ENCODE results near the gene ABCB9. TPM values are rescaled to one million over a fixed set of nuclear protein-coding genes. Genes with fewer than 3 reads are reported as not detected.
"Not testable (repeated sequence)": the region's sequence is repeated elsewhere in the genome, so short reads cannot be mapped to it uniquely, and the experiment has no call there.

Gene ABCB9
- total RNA-seq, 1 donor from 2014 or later, result 6.5 TPM

DNA sequence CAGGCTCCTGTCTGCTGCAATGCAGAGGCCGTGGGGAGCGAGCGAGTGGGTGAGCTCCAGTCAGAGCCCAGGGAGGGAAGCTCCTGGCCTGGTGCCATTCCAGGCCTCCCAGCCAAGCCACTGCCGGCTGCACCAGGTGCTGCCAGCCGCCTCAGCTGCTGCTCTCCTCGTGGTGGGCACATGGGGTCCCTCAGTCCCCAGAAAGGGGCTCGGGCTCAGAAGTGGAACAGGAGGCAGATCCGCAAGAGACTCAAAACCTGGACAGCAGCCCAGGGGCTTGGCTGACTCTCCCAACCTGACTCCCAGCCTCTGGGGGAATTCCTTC lies 2.4 kb downstream of the ABCB9 start:
- DNase-seq (ENCODE audit: low read depth), result no peak

DNA sequence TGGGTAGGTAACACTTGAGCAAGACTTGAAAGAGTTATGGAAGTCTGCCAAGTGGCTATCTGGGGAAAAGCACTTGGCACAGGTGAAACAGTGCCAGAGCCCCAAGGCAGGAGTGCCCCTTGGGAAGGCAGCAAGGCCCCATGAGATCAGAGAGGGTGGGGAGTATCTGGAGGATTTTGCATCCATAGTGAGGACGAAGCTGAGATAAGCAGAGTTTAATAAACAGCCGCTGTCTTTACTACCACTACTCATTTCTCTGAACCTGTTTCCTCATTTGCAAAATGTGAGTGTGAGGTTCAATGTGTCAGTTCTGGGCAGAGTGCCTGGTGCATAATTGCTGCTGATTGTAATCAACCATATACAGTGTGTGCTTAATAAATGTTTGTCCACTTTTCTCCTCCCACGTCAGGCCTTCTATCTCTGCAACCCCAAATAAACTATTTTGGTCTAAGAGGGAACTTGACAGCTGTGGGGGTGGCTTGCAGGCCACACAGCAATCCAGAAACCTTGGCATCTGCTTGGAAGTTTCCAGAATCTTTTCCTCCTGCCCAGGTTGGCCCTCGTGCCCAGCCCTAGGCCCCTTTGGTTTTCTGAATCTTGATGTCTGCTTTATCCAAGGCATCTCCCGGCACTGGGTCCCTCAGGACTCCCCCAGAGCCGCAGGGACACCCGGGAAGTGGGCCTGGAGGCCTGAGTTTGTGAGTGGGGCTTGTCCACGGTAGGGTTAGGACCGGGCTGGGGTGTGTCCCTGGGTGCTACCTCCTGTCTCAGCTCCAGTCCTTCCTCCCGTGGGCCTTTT lies 4.5 kb downstream of the ABCB9 start:
- peak; percentile 47 for DNase-seq (ENCODE audit: low read depth)

DNA sequence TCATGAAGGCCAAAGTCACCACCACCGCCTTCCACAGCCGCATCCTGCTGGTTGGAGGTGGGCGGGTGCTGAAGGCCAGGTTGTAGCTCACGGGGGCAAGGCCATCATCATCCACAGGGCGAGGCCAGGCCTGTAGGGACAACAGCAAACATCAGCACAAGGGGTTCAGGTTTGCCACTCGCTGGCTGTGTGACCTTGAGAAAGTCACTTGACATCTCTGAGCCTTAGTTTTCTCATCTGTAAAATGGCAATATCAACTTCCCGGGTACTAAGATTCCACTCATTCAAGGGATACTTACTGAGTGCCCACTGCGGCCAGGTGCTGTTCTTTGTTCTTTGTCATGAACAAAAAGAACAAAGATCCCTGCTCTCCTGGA lies 6.1 kb downstream of the ABCB9 start:
- no peak for DNase-seq (ENCODE audit: low read depth)

DNA sequence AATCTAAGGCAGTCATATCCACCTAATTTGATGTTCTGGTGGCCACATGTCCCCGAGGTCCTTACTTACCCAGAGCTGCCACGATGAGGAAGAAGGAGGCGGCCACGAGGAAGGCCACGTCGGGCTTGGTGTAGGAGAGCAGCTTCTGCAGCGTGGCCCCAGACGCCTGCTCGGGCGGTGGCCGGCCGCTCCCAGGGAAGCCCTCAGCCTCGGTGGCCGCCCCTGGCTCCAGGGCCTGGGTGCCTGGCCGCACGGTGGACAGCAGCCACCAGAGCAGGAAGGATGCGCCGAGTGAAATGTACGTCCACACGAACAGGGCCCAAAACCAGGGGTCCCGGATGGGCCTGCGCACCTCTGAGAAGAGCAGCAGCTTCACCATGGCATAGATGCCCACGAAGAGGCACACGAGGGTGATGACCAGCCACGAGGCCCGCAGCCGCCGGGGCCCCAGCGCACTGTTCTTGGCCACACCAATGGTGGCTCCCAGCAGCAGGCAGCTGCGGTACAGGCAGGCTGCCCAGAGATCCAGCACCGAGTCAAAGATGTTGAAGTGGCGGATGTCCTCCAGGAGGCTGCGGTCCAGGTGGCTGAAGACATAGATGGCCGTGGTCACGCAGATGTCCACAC lies 6.6 kb downstream of the ABCB9 start:
- no peak for DNase-seq (ENCODE audit: low read depth)

DNA sequence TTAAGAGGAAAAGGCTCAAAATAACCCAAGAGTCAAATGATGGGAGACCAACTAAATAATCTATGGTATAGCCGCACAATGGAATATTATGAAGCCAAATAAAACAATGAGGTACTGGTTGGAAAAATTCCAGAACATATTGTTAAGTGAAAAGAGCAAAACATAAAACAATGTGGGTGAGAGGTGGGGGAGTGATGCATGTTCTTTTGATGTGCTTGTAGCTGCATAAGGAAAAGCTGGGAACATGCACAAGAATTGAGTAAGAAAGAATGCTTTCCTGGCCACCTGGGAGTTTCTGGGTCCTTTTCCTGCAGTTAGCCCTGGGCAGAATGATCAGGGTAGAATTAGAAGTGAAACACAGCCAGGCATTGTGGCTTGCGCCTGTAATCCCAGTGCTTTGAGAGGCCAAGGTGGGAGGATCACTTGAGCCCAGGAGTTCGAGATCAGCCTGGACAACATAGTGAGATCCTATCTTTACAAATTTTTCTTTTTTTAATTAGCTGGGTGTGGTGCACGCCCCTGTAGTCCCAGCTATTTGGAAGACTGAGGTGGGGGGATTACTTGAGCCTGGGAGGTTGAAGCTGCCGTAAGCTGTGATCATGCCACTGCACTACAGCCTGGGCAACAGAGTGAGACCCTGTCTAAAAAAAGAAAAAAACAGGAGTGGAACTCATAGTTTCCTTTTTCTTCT lies 7.9 kb downstream of the ABCB9 start:
- no peak for DNase-seq (ENCODE audit: low read depth)

DNA sequence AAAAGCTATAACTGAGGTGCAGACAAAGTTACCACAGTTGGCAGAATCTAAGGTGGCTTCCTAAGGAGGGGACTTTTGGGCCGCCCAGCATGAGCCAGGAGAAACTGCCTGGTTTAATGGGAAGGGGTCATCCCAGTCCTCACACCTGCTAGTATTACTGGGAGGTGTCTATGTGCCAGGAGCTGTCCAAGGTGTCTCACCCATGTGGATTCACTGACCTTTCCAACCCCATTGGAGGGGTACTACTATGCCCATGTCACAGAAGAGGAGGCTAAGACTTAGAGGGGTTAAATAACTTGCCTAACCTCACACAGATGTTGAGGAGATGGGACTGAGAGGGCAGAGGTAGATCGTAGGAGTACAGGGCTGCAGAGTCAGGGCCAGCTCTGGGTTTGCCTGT lies 10.2 kb downstream of the ABCB9 start:
- no peak for DNase-seq (ENCODE audit: low read depth)

DNA sequence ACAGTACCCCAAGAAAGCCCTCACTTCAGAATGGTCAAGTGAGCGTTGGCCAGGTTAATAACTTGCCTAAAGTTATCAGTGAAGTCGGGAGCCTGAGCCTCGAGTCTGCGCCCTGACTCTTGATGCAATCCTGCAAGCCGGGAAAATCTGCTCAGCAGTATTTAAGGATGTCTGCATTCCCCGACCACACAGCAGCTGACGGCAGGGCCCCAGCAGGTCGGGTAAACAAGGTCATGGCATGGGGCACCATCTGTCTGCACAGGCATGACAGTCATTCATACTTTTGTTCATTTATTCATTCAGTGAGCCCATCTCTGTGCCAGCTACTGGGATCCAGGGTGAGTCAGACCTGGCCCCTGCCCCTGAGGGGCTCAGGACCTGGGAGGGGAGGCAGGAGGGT lies 11.1 kb downstream of the ABCB9 start:
- DNase-seq (ENCODE audit: low read depth), result no peak

DNA sequence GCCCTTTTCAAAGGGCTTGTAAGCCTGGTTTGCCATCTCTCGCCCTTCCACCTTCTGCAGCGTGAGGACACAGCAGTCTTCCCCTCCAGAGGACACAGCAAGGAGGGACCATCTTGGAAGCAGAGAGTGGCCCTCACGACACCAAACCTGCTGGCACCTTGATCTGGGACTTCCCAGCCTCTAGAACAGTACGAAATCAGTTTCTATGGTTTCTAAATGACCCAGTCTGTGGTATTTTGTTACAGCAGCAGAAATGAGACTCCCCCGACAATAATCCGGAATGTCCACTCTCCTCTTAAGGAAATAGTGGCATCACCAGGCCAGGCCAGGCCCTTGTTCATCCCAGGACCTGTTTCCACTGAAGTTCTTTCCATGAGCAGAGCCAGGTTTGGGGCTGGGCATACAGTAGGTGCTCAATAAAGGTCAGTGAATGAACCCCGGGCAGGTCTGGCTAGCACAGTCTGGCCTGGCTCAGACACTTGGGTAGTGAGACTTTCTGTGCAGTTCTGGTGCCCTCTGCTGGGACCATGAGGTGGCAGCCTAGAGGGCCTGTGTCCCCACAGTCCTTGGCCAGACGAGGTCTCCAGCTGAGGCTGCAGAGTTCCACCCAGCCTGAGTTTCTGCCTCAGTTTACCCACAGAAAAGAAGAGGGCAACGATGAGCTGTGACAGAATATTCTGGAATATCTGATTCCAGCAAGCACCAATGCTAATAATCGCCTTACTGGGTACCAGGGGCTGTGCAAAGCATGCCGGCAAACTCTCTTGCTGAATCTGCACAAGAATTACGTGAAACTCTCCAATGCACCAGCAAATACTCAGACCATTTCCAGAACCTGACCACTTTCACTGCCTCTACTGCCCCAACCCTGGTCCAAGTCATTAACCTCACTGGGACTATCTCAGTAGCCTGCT lies 14.0 kb downstream of the ABCB9 start:
- DNase-seq (ENCODE audit: low read depth), result peak; percentile 60

DNA sequence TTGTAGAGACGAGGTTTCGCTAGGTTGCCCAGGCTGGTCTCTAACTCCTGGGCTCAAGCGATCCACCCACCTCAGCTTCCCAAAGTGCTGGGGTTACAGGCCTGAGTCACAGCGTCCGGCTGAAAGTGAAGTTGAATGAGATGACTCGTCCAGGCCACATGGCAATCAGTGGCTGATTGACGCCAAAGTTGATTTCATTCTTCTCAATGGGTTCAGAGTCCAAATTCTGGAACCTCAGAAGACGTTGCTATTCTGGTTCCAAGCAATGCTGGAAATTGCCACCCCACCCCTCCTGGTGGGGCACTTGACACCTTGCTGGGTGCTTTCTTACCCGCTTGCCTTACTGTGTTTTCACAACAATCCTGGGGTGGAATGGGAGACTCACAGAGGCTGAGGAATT lies 14.9 kb downstream of the ABCB9 start:
- peak; percentile 82 for DNase-seq (ENCODE audit: low read depth)

DNA sequence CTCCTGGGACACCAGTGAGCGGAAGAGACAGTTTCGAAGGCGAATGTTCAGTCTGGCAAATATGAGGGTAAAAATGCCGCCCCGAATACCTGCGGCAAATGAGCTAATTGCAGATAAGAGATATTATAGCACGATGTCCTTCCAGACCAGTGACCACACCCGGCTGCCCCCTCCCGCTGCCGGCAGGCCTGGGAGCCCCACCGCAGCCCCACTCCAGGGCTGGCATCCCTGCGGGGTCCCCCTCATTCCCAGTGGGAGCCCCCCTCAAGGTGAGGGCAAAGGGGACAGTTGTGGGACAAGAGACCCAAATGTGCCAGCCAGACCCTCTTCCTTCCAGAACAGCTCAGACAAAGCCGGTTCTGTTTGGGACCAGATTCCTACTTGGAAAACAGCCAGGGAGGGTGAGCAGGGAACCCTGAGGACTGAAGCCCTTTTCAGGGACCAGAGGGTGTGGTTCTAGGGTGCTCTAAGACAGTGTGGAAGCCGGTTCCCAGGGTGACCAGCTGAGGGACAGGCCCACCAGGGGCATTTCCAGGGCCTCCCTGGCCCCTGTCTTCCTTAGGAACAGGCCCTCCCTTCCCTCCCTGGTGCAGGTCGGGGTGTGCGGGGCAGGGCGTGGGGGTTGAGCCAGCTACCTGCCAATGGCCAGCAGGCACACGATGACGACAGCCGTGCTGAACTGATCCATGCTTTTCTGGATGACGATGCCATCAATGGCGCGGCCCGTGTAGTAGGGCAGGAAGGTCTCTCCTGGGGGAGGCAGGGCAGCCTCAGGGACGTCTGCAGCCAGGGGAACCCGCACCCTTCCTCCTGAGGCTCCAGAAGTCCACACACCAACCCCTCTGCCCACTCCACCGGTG lies 16.2 kb downstream of the ABCB9 start:
- DNase-seq (ENCODE audit: low read depth), result no peak

DNA sequence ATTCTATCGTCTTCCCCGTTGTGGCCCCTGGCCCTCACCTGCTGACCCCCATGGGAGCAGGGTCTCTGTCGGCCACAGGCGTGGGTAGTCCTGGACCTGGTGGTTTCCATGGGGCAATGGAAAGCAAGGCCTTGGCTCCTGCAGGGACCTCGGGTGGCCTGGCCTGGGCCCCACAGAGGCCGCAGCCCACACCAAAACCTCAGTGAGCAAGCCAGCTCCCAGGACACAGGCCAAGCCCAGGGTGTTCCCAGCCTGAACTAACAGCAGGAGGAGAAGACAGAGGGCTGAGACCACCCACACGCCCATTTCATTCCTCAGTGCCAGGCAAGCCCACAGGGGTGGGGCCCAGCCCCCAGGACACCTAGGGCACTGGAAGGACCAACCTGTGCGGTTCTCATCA lies 16.9 kb downstream of the ABCB9 start:
- DNase-seq (ENCODE audit: low read depth), result no peak

DNA sequence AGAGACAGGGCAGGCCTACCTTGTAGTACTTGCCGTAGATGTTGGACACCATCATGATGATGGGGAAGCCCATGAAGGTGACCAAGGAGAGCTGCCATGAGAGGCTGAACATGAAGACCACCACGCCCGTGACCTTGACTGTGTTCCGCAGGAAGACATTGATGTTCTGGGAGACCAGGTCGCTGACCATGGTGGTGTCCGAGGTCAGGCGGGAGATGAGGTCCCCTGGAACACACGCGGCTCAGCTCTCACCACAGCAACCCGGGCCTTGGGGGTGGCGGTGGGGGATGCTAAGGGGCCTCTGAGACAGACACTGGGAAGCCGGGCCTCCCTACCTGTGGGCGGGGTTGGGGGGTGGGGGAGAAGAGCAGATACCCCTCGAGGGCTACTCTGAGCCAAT lies 17.7 kb downstream of the ABCB9 start:
- DNase-seq (ENCODE audit: low read depth), result no peak

DNA sequence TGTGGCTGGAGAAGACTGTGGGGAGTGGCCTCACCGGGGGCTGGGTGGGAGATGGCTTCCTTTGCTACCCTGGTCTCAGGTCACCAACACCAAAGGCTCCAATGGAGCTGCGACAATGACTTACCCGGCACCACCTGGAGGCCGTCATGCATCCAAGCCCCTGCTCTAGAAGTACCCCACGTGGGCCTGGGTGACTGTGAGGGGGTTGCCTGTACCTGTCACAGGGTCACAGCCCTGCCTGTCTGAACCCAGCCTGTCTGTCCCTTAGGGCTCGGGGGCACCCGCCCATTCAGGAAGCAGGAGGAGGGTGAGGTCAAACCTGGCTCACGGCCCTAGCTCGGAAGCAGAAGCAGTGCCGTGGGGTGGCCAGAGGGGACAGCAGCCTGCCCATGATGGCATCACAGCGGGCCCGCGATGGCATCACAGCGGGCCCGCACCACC lies 18.9 kb downstream of the ABCB9 start:
- no peak for DNase-seq (ENCODE audit: low read depth)

DNA sequence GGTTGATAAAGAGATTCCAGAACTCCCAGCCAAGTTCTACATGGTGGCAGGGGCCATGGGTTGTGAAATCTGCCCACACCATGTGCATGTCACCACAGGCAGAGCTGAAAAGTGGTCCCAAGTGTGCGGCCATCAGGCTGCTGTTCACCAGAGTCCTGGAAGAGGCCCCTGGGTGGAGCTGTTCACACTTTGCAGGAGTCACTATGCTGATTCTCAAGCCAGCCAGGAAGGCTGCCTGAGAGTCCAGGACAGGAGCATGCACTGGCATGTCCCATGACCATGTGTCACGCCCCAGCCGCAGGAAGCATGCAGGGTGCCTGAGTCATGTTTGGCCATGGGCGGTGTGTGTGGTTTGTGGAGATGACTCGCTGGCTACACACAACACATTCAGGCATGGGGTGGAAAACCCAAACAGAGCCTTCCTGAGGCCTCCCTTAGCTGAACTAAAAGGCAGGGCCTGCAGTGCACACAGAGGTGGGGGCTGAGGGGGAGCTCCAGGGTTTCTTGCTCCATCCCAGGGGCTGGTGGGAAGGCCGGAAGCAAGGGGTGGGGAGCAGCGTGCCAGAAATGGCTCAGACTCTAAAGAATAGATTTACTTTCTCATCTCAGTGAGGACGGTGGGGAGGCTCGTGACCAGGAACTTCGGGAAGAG lies 19.4 kb downstream of the ABCB9 start:
- peak; percentile 99 for DNase-seq (ENCODE audit: low read depth)

DNA sequence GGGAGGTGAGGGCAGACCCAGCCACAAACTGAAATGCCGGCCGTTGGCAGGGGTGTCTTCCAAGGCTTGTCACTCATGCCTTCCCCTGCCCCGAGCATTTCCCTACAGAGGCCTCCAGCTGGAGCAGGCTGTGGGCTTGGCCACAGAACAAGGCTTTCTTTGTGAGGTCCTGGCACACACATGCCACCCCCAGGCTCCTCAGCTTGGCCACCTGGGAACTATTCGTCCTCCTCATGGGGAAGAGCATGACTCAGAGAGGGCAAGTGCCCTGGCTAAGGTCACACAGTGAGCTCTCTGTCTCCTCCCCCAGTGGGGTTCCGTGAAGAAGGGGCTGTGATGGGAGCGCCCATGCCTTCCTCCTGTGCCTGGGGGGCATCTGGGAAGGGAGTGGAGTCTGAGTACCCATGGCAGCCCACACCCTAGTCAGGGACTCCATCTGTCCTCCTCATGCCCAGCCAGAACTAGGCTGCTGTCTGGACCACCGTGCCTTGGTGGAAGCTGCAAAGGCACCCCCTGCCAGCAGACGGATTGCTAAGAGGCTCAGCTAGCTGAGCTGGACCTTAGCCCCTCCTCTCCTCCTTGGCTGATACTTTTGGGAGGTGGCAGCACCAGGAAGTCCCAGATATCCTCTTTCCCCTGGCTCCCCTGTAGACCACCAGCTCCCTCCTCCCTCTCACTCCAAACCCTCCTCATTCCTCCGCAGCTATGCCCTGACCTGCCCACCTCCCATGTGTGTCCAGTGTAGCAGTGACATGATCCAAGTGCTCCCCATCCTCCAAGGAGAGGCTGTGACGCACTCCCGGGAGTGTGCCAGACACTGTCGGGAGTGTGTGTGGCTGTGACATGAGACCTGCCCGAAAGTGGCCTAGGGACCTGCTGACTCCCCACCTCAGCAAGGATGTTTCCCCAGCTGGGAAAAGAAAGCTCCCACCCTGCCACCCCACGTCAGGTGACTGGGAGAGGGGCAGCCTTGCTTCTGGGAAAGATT lies 21.4 kb downstream of the ABCB9 start:
- DNase-seq (ENCODE audit: low read depth), result peak; percentile 83

DNA sequence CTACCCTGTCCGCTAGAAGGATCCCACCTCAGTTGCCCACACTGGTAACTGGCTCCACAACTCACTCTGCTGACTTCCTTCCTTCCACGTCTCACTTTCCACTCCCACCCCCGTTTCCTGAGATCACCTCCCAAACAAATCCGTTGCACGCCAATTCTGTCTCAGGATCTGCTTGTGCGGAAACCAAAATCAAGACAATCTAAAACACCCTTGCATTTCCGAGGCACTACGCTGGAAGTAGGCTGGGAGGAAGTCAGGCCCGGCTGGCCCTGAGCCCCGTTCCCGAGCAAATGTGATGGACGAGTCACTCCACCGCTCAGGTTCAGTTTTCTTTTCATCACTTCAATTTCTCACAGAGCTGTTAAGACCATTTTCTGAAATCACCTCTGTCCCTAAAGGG lies 23.1 kb downstream of the ABCB9 start:
- no peak for DNase-seq (ENCODE audit: low read depth)

DNA sequence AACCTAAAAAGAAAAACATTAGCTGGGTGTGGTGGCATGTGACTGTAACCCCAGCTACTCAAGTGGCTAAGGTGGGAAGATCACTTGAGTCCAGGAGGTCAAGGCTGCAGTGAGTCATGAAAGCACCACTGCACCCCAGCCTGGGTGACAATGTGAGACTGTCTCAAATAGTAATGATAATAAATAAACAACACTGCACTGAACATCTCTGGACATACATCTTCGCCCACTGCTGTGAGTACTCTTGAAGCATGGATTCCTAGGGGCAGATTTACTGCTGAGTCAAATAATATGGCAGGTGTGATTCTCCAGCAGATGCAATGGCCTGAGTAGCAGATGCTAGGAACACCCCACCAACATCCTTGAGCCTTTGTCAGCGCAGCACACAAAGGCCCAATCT lies 23.6 kb downstream of the ABCB9 start:
- peak; percentile 41 for DNase-seq (ENCODE audit: low read depth)

DNA sequence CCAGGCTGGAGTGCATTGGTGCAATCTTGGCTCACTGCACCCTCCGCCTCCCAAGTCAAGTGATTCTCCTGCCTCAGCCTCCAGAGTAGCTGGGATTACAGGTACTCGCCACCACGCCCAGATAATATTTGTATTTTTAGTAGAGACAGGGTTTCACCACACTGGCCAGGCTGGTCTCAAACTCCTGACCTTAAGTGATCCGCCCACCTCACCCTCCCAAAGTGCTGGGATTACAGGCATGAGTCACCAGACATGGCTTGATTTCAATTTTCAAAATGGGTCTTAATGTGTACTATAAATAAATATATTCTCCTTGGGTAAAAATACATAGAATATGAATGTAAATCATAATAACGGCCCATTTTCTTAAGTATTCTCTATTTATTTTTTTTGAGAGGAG lies 24.9 kb downstream of the ABCB9 start:
- DNase-seq (ENCODE audit: low read depth), result not testable (repeated sequence)

DNA sequence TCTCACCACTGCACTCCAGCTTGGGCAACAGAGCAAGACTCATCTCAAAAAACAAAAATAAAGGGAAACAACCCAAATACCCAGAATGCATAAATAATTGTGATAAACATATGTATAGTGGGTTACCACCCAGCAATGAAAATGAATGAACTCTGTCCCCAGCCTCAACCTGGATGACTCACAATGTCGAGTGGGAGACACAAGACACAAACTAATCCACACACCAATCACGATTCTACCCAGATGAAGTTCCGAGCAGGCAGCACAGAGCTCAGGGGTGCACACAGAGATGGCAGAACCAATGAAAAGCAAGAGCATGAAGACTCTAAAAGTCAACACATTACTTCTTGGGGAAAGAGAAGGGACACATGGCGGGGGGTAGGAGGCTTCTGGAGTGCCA lies 27.1 kb downstream of the ABCB9 start:
- no peak for DNase-seq (ENCODE audit: low read depth)
